ENCODE results near the gene ST6GALNAC3. TPM values are rescaled to one million over a fixed set of nuclear protein-coding genes. Genes with fewer than 3 reads are reported as not detected.

ST6GALNAC3 gene
- total RNA-seq, 1 experiment from 2014 or later: 2.2 TPM

DNA sequence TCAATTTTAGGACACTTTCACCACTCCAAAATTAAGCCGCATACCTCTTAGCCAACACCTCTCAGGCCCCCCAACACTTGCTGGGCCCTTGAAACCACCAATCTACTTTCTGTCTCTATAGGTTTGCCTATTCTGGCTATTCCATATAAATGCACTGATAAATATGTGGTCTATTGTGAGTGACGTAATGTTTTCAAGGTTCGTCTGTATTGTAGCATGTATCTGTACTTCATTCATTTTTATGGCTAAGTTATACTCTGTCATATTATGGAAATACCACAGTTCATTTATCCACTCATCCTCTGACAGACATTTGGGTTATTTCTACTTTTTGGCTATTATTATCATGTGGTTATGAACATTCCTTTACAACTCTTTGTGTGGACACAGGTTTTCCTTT, 432.8 kb downstream of the ST6GALNAC3 start:
- Histone ChIP-seq H3K9me3 (ENCODE audit: control insufficient read depth in 1 of 2, insufficient read depth in 1 of 2, low read depth in 1 of 2, low read length in 2 of 2) (no peaks in the 10 kb centered on the region), H3K79me2 (ENCODE audit: insufficient read depth, low read length) (no peaks in the 10 kb centered on the region), H3K9me2 (ENCODE audit: insufficient read depth) (no peaks in the 10 kb centered on the region), H3K4me3 (replicated peaks in 1 of 2; ENCODE audit: low read depth in 1 of 2, low read length in 2 of 2) (no peak overlapping the region), H3K27me3 (ENCODE audit: insufficient read depth, low read length) (no peaks in the 10 kb centered on the region), H3K4me2 (ENCODE audit: low read length) (no peak overlapping the region), H3K36me3 (ENCODE audit: control insufficient read depth in 1 of 2, insufficient read depth in 2 of 2, low read length in 2 of 2) (no peaks in the 10 kb centered on the region), H4K20me1 (ENCODE audit: insufficient read depth) (no peaks in the 10 kb centered on the region), H3K9ac (ENCODE audit: low read length) (no peak overlapping the region), H3K27ac (ENCODE audit: low read depth, low read length) (no peak overlapping the region), H2AFZ (ENCODE audit: low read depth, low read length, poor library complexity, severe bottlenecking) (no peak overlapping the region), H3K4me1 (ENCODE audit: control insufficient read depth in 1 of 2, insufficient read depth in 2 of 2, low read length in 2 of 2) (no peaks in the 10 kb centered on the region)
- intact Hi-C loops (cut with micrococcal nuclease): no loop called here
- BruUV-seq (replicated peaks): no TSS peak
- ChIA-PET RAD21 (ENCODE audit: low non-redundant PET in 1 of 2, low total read pairs in 2 of 2, uncharacterized antibody in 2 of 2, unreplicated experiment in 2 of 2) (no interaction called here), POLR2A (no interaction called here), CTCF (no interaction called here)
- TF ChIP-seq ZBTB33 (IDR thresholded peaks at IDR 0.05; ENCODE audit: extremely low read depth, insufficient replicate concordance, low read length) (no peak), EZH2 (IDR thresholded peaks at IDR 0.05) (no peak), RAD21 (IDR thresholded peaks at IDR 0.05; ENCODE audit: low read depth) (no peak), EZH2phosphoT487 (IDR thresholded peaks at IDR 0.05; ENCODE audit: borderline replicate concordance) (no peak), ZFX (IDR thresholded peaks at IDR 0.05) (no peak), YY1 (IDR thresholded peaks at IDR 0.05; ENCODE audit: extremely low read depth, insufficient replicate concordance, low read depth, low read length) (no peak), POLR2A (IDR thresholded peaks at IDR 0.05; ENCODE audit: borderline replicate concordance, extremely low read depth, insufficient read depth, insufficient read length) (no peak), EGR1 (IDR thresholded peaks at IDR 0.05; ENCODE audit: low read depth) (no peak), CTCF (IDR thresholded peaks at IDR 0.05 in 2 of 3, conservative IDR thresholded peaks at IDR 0.05 in 1 of 3; ENCODE audit: borderline replicate concordance in 1 of 3, insufficient read depth in 1 of 3, low read depth in 2 of 3, low read length in 2 of 3) (no peak), TCF7L2 (IDR thresholded peaks at IDR 0.05; ENCODE audit: borderline replicate concordance, extremely low read depth, insufficient read depth, insufficient read length) (no peak), JUND (IDR thresholded peaks at IDR 0.05) (no peak), SIN3A (IDR thresholded peaks at IDR 0.05; ENCODE audit: low read depth) (no peak), CBX3 (IDR thresholded peaks at IDR 0.05; ENCODE audit: low read depth) (no peak), ELF1 (IDR thresholded peaks at IDR 0.05; ENCODE audit: borderline replicate concordance, low read depth) (no peak), CEBPB (IDR thresholded peaks at IDR 0.05; ENCODE audit: low read depth) (no peak), REST (IDR thresholded peaks at IDR 0.05; ENCODE audit: low read depth) (no peak), ZNF274 (IDR thresholded peaks at IDR 0.05; ENCODE audit: low read depth, low read length) (no peak)
- TF ChIP-seq, protein P1, sequence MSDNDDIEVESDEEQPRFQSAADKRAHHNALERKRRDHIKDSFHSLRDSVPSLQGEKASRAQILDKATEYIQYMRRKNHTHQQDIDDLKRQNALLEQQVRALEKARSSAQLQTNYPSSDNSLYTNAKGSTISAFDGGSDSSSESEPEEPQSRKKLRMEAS (IDR thresholded peaks at IDR 0.05): no peak
- ATAC-seq: no peak
- DNase-seq (ENCODE audit: low read depth, low spot score): no peak

Data from HCT116 (cell line).